ENCODE measurements around the gene PCSK6. TPM values are rescaled to one million over a fixed set of nuclear protein-coding genes. Genes with fewer than 3 reads are reported as not detected.
A peak's percentile ranks its signal among the peaks of the same experiment; 100 is the strongest.

Gene PCSK6
- total RNA-seq, 1 experiment from 2014 or later, result 26.3 TPM

GRCh38 chr15:101486696-101487459 is 2.6 kb downstream of the PCSK6 start:
- intact Hi-C loops (cut with micrococcal nuclease; ENCODE audit: unreplicated experiment), result no loop called here
- POLR2A ChIA-PET (ENCODE audit: unreplicated experiment), result no interaction called here

GRCh38 chr15:101483462-101483861 is 6.0 kb downstream of the PCSK6 start:
- H3K27ac ChIP-seq, result peak overlapping the region; percentile 72
- TF ChIP-seq EZH2 (IDR thresholded peaks at IDR 0.05; ENCODE audit: low read depth), result no peak
- no peak for TF ChIP-seq CTCF (conservative IDR thresholded peaks at IDR 0.05)
- no TSS peak for BruUV-seq (replicated peaks)
- no peaks in the 10 kb centered on the region for H3K9me2 ChIP-seq (ENCODE audit: insufficient read depth)
- peaks cover 44% of the 10 kb centered on the region for H3F3A ChIP-seq (ENCODE audit: insufficient read depth, low read depth)
- peak overlapping the region; percentile 21; the same call in 1 of the 2 replicates for H3K4me3 ChIP-seq
- ChIA-PET POLR2A (ENCODE audit: unreplicated experiment) (no interaction called here), CTCF (no interaction called here)
- intact Hi-C loops (cut with micrococcal nuclease; ENCODE audit: unreplicated experiment), result loop anchor here (5.0 kb wide), 3 partner anchors 79 to 159 kb away; no protein-coding TSS in a partner anchor
- no peak overlapping the region for H2AFZ ChIP-seq
- peak overlapping the region; percentile 76 for H3K4me2 ChIP-seq
- peaks cover 69% of the 10 kb centered on the region for H3K79me2 ChIP-seq (ENCODE audit: low read depth)
- peaks cover 5% of the 10 kb centered on the region for H3K36me3 ChIP-seq (ENCODE audit: low read depth)
- H3K9me3 ChIP-seq (ENCODE audit: insufficient read depth, low read depth), result no peaks in the 10 kb centered on the region
- H3K27me3 ChIP-seq (ENCODE audit: insufficient read depth, low read depth), result no peaks in the 10 kb centered on the region
- peak; percentile 52 to 88 for DNase-seq
- H4K20me1 ChIP-seq (ENCODE audit: insufficient read depth), result peaks cover 2% of the 10 kb centered on the region
- H3K4me1 ChIP-seq (replicated peaks; ENCODE audit: insufficient read depth), result peaks cover 57% of the 10 kb centered on the region

More at GRCh38 chr15:101486696-101487459, 2.6 kb downstream of the PCSK6 start:
- Histone ChIP-seq H3K4me3 (no peak overlapping the region), H3K27ac (no peak overlapping the region), H4K20me1 (ENCODE audit: insufficient read depth) (peaks cover 2% of the 10 kb centered on the region), H2AFZ (no peak overlapping the region), H3K4me1 (replicated peaks; ENCODE audit: insufficient read depth) (peaks cover 53% of the 10 kb centered on the region), H3K79me2 (ENCODE audit: low read depth) (peaks cover 47% of the 10 kb centered on the region), H3K9me3 (ENCODE audit: insufficient read depth, low read depth) (no peaks in the 10 kb centered on the region), H3K4me2 (peak overlapping the region; percentile 84; the same call in 1 of the 2 replicates), H3K9me2 (ENCODE audit: insufficient read depth) (no peaks in the 10 kb centered on the region), H3K36me3 (ENCODE audit: low read depth) (peaks cover 5% of the 10 kb centered on the region), H3K27me3 (ENCODE audit: insufficient read depth, low read depth) (no peaks in the 10 kb centered on the region), H3F3A (ENCODE audit: insufficient read depth, low read depth) (peaks cover 43% of the 10 kb centered on the region)
- no TSS peak for BruUV-seq (replicated peaks)
- DNase-seq, result no peak
- no peak for TF ChIP-seq CTCF (conservative IDR thresholded peaks at IDR 0.05)
- no peak for TF ChIP-seq EZH2 (IDR thresholded peaks at IDR 0.05; ENCODE audit: low read depth)
- CTCF ChIA-PET, result no interaction called here

GRCh38 chr15:101482526-101483371 is 6.8 kb downstream of the PCSK6 start:
- H3K4me3 ChIP-seq, result peak overlapping the region; percentile 21; the same call in 1 of the 2 replicates
- BruUV-seq (replicated peaks), result TSS peak; percentile 83
- H3K27me3 ChIP-seq (ENCODE audit: insufficient read depth, low read depth), result no peaks in the 10 kb centered on the region
- no peaks in the 10 kb centered on the region for H3K9me3 ChIP-seq (ENCODE audit: insufficient read depth, low read depth)
- no peak for TF ChIP-seq EZH2 (IDR thresholded peaks at IDR 0.05; ENCODE audit: low read depth)
- no peak for TF ChIP-seq CTCF (conservative IDR thresholded peaks at IDR 0.05)
- ChIA-PET POLR2A (ENCODE audit: unreplicated experiment) (interaction anchor here (0.6 to 1.0 kb wide), 3 partner anchors 13 to 134 kb away, joined by 5 read pairs; no protein-coding TSS in a partner anchor), CTCF (no interaction called here)
- no peaks in the 10 kb centered on the region for H3K9me2 ChIP-seq (ENCODE audit: insufficient read depth)
- peaks cover 44% of the 10 kb centered on the region for H3F3A ChIP-seq (ENCODE audit: insufficient read depth, low read depth)
- peak overlapping the region; percentile 76 for H3K4me2 ChIP-seq
- H3K4me1 ChIP-seq (replicated peaks; ENCODE audit: insufficient read depth), result peaks cover 57% of the 10 kb centered on the region
- H4K20me1 ChIP-seq (ENCODE audit: insufficient read depth), result peaks cover 5% of the 10 kb centered on the region; the same call in 1 of the 2 replicates
- peaks cover 67% of the 10 kb centered on the region for H3K79me2 ChIP-seq (ENCODE audit: low read depth)
- H3K27ac ChIP-seq, result peak overlapping the region; percentile 72
- intact Hi-C loops (cut with micrococcal nuclease; ENCODE audit: unreplicated experiment), result loop anchor here (5.0 kb wide), 3 partner anchors 80 to 160 kb away; no protein-coding TSS in a partner anchor
- no peak overlapping the region for H2AFZ ChIP-seq
- peaks cover 5% of the 10 kb centered on the region for H3K36me3 ChIP-seq (ENCODE audit: low read depth)
- peak; percentile 41 to 67 for DNase-seq
